MM.1S (cell line): ENCODE measurements around the gene MTFR2.

Experiments
- DNase-seq: peaks from one replicate; pipeline ENCODE4 v3.0.0-alpha.2; 2015
- H2AFZ ChIP-seq: fragments of 300-600 bp; sonication (generic); 2 replicates; pipeline ENCODE4 v1.6.0; 2016; ENCODE audit warnings: antibody characterized with exemption, low read length
- H3F3A ChIP-seq: fragments of 300-600 bp; sonication (generic); 2 replicates; pipeline ENCODE4 v1.6.1; 2016; ENCODE audit warnings: mild to moderate bottlenecking, antibody characterized with exemption, low read length, moderate library complexity, mixed read lengths; ENCODE audit not compliant: insufficient read depth
- H3K27ac ChIP-seq: fragments of 300-600 bp; sonication (generic); 2 replicates; pipeline ENCODE4 v1.5.1; 2016; ENCODE audit warnings: mild to moderate bottlenecking, low read length
- H3K27me3 ChIP-seq: fragments of 300-600 bp; sonication (generic); replicated peaks from 2 replicates; pipeline ENCODE4 v1.6.0; 2016; ENCODE audit warnings: low read length; ENCODE audit not compliant: insufficient read depth
- H3K36me3 ChIP-seq: fragments of 300-600 bp; sonication (generic); replicated peaks from 2 replicates; pipeline ENCODE4 v1.6.1; 2016; ENCODE audit warnings: mild to moderate bottlenecking, low read length, mixed read lengths; ENCODE audit not compliant: insufficient read depth
- H3K4me1 ChIP-seq: fragments of 300-600 bp; sonication (generic); 2 replicates; pipeline ENCODE4 v1.6.1; 2016; ENCODE audit warnings: low read length, mixed read lengths
- H3K4me2 ChIP-seq: fragments of 300-600 bp; sonication (generic); 2 replicates; pipeline ENCODE4 v1.6.0; 2016; ENCODE audit warnings: low read depth, low read length
- H3K4me3 ChIP-seq: fragments of 300-600 bp; sonication (generic); 2 replicates; pipeline ENCODE4 v1.5.1; 2016; ENCODE audit warnings: low read length, mixed read lengths
- H3K79me2 ChIP-seq: fragments of 300-600 bp; sonication (generic); 2 replicates; pipeline ENCODE4 v1.6.1; 2016; ENCODE audit warnings: mixed run types, low read length, mixed read lengths
- H3K9ac ChIP-seq: fragments of 300-600 bp; sonication (generic); 2 replicates; pipeline ENCODE4 v1.6.1; 2016; ENCODE audit warnings: low read length, mixed read lengths
- H3K9me2 ChIP-seq: fragments of 300-600 bp; sonication (generic); replicated peaks from 2 replicates; pipeline ENCODE4 v1.6.1; 2016; ENCODE audit warnings: mild to moderate bottlenecking, low read length, mixed read lengths; ENCODE audit not compliant: insufficient read depth
- H3K9me3 ChIP-seq: fragments of 300-600 bp; sonication (generic); replicated peaks from 2 replicates; pipeline ENCODE4 v1.6.1; 2016; ENCODE audit warnings: mild to moderate bottlenecking, low read length, mixed read lengths; ENCODE audit not compliant: insufficient read depth
- H4K20me1 ChIP-seq: fragments of 300-600 bp; sonication (generic); 2 replicates; pipeline ENCODE4 v1.6.1; 2016; ENCODE audit warnings: mild to moderate bottlenecking, low read length, moderate library complexity, mixed read lengths; ENCODE audit not compliant: insufficient read depth
- EZH2 ChIP-seq: fragments of 300-600 bp; sonication (generic); optimal IDR thresholded peaks from 2 replicates; pipeline ENCODE3; 2017; ENCODE audit warnings: low read depth, mild to moderate bottlenecking, antibody characterized with exemption, low read length, mixed read lengths
- EZH2phosphoT487 ChIP-seq: fragments of 300-600 bp; sonication (generic); IDR thresholded peaks from 2 replicates; pipeline ENCODE4 v1.6.1; 2018; ENCODE audit warnings: antibody characterized with exemption, low read length
- TF ChIP-seq, protein P1 (sequence below): fragments of 300-600 bp; sonication (generic); IDR thresholded peaks from 2 replicates; pipeline ENCODE4 v1.5.1; 2016; ENCODE audit warnings: antibody characterized with exemption, low read length, mixed read lengths

Gene MTFR2

DNA sequence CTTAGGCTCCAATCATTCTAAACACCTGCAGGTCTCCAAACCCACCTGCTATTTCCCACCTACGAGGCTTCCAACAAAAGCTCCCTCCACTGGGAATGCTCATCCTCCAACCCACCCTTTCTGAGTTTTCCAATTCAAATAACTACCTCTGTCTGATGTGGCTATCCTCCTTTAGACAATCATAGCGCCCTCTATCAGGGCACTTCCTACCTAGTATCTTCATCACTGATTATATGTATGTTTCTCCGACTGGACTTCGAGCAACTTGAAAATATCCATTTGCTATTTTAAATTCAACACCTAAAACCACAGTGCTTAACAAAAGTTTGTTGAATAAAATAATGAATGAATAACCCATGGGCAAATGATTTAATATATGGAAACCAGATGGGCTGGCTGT is 41.3 kb downstream of the MTFR2 start:
- no peaks in the 10 kb centered on the region for H3F3A ChIP-seq
- H3K36me3 ChIP-seq, result no peaks in the 10 kb centered on the region
- H3K9ac ChIP-seq, result no peak overlapping the region
- no peak overlapping the region for H3K4me3 ChIP-seq
- no peaks in the 10 kb centered on the region for H4K20me1 ChIP-seq
- H3K79me2 ChIP-seq, result no peaks in the 10 kb centered on the region
- no peaks in the 10 kb centered on the region for H3K4me1 ChIP-seq
- H3K4me2 ChIP-seq, result no peak overlapping the region
- H2AFZ ChIP-seq, result no peak overlapping the region
- no peaks in the 10 kb centered on the region for H3K9me2 ChIP-seq
- no peak for DNase-seq
- H3K27me3 ChIP-seq, result no peaks in the 10 kb centered on the region
- no peaks in the 10 kb centered on the region for H3K9me3 ChIP-seq
- no peak overlapping the region for H3K27ac ChIP-seq
- TF ChIP-seq, protein P1, sequence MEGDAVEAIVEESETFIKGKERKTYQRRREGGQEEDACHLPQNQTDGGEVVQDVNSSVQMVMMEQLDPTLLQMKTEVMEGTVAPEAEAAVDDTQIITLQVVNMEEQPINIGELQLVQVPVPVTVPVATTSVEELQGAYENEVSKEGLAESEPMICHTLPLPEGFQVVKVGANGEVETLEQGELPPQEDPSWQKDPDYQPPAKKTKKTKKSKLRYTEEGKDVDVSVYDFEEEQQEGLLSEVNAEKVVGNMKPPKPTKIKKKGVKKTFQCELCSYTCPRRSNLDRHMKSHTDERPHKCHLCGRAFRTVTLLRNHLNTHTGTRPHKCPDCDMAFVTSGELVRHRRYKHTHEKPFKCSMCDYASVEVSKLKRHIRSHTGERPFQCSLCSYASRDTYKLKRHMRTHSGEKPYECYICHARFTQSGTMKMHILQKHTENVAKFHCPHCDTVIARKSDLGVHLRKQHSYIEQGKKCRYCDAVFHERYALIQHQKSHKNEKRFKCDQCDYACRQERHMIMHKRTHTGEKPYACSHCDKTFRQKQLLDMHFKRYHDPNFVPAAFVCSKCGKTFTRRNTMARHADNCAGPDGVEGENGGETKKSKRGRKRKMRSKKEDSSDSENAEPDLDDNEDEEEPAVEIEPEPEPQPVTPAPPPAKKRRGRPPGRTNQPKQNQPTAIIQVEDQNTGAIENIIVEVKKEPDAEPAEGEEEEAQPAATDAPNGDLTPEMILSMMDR, result no peak
- no peak for TF ChIP-seq EZH2phosphoT487
- no peak for TF ChIP-seq EZH2

- Histone ChIP-seq H3K4me3 (no peak overlapping the region), H3K36me3 (no peaks in the 10 kb centered on the region), H3K27me3 (no peaks in the 10 kb centered on the region), H3K4me2 (no peak overlapping the region), H3K9me2 (no peaks in the 10 kb centered on the region), H3K9ac (no peak overlapping the region), H3K4me1 (no peaks in the 10 kb centered on the region), H3K79me2 (no peaks in the 10 kb centered on the region), H3K27ac (no peak overlapping the region), H2AFZ (no peak overlapping the region), H4K20me1 (no peaks in the 10 kb centered on the region), H3F3A (no peaks in the 10 kb centered on the region), H3K9me3 (no peaks in the 10 kb centered on the region)
- DNase-seq, result no peak
- TF ChIP-seq EZH2, result no peak
Measured at GRCh38 chr6:136201732-136202131, 48.4 kb downstream of the MTFR2 start.

DNA sequence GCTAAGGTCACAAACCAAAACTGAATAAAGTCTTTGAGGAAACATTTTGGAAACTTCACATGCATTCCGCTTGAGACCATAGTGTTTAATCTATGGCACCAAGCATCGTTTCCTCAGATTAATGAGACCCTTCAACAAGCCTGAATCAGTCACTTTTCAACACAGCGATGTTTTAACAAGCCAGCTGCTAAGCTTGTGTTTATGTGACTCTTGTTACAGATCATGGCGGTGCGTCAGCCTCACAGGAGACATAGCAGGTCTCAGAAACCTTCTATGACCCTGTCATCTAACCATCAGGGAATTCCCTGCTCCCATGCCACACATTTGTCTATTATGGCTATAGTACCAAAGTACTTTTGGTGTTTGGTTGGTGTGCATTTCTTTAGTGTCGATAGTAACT is 57.2 kb downstream of the MTFR2 start:
- Histone ChIP-seq H3K27me3 (no peaks in the 10 kb centered on the region), H2AFZ (no peak overlapping the region), H3K9ac (no peak overlapping the region), H4K20me1 (no peaks in the 10 kb centered on the region), H3F3A (no peaks in the 10 kb centered on the region), H3K9me2 (no peaks in the 10 kb centered on the region), H3K4me3 (no peak overlapping the region), H3K79me2 (no peaks in the 10 kb centered on the region), H3K4me2 (no peak overlapping the region), H3K4me1 (no peaks in the 10 kb centered on the region), H3K27ac (no peak overlapping the region), H3K36me3 (no peaks in the 10 kb centered on the region), H3K9me3 (no peaks in the 10 kb centered on the region)
- no peak for TF ChIP-seq EZH2
- TF ChIP-seq, protein P1, result no peak
- no peak for TF ChIP-seq EZH2phosphoT487
- no peak for DNase-seq

- Histone ChIP-seq H3K9me3 (no peaks in the 10 kb centered on the region), H4K20me1 (no peaks in the 10 kb centered on the region), H3K9me2 (no peaks in the 10 kb centered on the region), H3K36me3 (no peaks in the 10 kb centered on the region), H3F3A (no peaks in the 10 kb centered on the region), H3K4me3 (no peak overlapping the region), H2AFZ (no peak overlapping the region), H3K9ac (no peak overlapping the region), H3K27me3 (no peaks in the 10 kb centered on the region), H3K27ac (no peak overlapping the region), H3K4me2 (no peak overlapping the region), H3K79me2 (no peaks in the 10 kb centered on the region), H3K4me1 (no peaks in the 10 kb centered on the region)
- TF ChIP-seq, protein P1, result no peak
- TF ChIP-seq EZH2 (no peak), EZH2phosphoT487 (no peak)
- no peak for DNase-seq
Measured at GRCh38 chr6:136191606-136192312, 58.4 kb downstream of the MTFR2 start.
